Gastroesophageal sphincter (tissue), 3 donors: Measurements from ENCODE around the gene MRPL22.

Experiments used
- EP300 ChIP-seq: sonication (generic); formaldehyde crosslinking; IDR thresholded peaks from one replicate; pipeline ENCODE4 v1.6.1; 2017; ENCODE audit warnings: antibody characterized with exemption, mild to moderate bottlenecking
- POLR2A ChIP-seq, 2 donors: fragments of 450-650 bp; IDR thresholded peaks; one replicate each; pipeline ENCODE4 v1.6.1; 2017; ENCODE audit warnings: antibody characterized with exemption in 2 of 2, mild to moderate bottlenecking in 2 of 2, moderate library complexity in 1 of 2
- TF ChIP-seq, protein P1 (sequence below), 4 experiments: fragments of 200-600 bp in 2 of 4; fragments of 450-650 bp in 2 of 4; sonication (generic) in 1 of 4; IDR thresholded peaks; one replicate each; pipeline ENCODE4 v1.5.1; 2017 to 2019; ENCODE audit warnings: antibody characterized with exemption in 4 of 4, mild to moderate bottlenecking in 2 of 4, moderate library complexity in 2 of 4

DNA sequence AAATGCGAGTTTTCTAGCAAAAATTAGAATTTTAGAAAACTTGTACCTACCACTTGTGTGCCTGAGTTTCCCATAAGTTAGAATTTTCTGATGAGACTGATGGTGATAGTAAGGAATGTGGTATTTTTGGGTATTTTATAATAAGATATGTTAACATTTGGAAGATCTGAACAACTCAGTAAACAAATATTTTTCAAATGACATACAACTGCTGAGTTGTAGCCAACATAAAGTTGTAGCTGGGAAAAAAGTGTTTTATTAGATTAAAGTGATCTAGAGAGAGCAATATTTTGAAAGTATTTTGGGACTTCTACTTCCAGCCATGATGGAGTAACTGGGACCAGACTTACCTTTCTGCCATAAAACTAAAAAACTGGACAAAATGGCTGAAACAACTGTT is 40.8 kb upstream of the MRPL22 start:
- TF ChIP-seq, protein P1, sequence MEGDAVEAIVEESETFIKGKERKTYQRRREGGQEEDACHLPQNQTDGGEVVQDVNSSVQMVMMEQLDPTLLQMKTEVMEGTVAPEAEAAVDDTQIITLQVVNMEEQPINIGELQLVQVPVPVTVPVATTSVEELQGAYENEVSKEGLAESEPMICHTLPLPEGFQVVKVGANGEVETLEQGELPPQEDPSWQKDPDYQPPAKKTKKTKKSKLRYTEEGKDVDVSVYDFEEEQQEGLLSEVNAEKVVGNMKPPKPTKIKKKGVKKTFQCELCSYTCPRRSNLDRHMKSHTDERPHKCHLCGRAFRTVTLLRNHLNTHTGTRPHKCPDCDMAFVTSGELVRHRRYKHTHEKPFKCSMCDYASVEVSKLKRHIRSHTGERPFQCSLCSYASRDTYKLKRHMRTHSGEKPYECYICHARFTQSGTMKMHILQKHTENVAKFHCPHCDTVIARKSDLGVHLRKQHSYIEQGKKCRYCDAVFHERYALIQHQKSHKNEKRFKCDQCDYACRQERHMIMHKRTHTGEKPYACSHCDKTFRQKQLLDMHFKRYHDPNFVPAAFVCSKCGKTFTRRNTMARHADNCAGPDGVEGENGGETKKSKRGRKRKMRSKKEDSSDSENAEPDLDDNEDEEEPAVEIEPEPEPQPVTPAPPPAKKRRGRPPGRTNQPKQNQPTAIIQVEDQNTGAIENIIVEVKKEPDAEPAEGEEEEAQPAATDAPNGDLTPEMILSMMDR (IDR thresholded peaks at IDR 0.05), result no peak
- TF ChIP-seq POLR2A (IDR thresholded peaks at IDR 0.05) (no peak), EP300 (no peak)
